Activated naive CD4-positive, alpha-beta T cell (primary cell): Measurements from ENCODE around the gene MROH9.

ENCODE experiments used
- DNase-seq, 4 experiments: peaks; one replicate each; lab custom pipeline; 2025; lab: John Stamatoyannopoulos, UW

MROH9 gene

GRCh38 chr1:170967042-170967910, 31.9 kb downstream of the MROH9 start:
- DNase-seq, result no peak

DNA sequence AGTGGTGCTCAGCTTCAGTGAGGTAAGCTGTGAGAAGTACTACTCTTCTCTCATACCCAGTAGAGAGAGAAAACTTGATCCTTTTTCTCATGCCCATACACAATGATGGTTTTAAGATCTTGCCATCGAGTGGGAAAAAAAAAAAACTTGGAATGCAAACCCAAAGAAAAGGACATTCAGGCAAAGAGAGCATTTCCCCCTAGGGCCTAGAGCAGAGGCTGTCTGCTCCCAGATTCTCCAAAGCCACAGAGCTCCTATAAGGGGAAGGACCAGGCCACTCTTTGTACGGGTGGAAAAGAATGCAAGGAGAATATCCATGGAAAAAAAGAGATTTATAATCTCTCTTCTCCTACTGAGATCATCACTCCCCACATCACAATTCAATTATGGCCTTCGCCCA, 34.9 kb downstream of the MROH9 start:
- DNase-seq, result no peak

- DNase-seq, result no peak
Measured at GRCh38 chr1:170978371-170978910, 43.1 kb downstream of the MROH9 start.

- DNase-seq, result no peak
Measured at GRCh38 chr1:170985406-170985805, 50.1 kb downstream of the MROH9 start.

GRCh38 chr1:170986901-170987300, 51.6 kb downstream of the MROH9 start:
- no peak for DNase-seq

DNA sequence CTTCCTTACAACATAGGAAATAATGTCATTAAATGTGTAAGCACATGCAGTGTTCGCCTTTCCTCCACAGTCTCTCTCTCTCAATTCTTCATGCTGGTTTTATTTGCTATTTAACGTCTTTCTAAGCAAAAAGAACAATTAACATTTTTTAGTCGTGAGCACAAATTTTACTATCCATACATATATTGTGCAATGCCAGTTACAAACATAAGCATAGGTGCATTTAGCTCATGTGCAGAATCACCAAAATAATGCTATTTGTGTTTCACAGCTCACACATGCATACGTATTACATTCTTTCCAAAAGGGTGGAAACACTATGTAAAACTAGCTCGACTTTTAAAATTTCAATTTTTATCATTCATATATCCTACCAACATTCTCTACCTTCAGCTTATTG, 52.1 kb downstream of the MROH9 start:
- no peak for DNase-seq

DNA sequence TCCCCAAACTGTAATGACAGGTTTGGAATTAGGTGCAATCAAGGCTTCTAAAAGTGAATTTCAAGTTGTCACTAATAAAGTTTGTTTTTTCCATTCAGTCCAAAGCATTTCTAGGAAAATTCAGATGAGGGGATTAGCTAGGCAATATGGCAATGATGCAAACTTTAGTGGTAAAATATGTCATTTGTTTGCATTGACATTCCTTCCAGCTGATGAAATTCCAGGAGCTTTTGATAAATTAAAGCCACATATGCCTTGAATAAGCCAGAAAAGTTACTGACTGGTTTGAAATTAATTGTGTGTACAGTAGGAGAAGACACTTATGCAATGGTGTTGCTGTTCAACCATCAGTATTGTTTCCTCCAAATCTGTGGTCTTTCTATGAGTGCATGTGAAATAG, 57.8 kb downstream of the MROH9 start:
- no peak for DNase-seq

DNA sequence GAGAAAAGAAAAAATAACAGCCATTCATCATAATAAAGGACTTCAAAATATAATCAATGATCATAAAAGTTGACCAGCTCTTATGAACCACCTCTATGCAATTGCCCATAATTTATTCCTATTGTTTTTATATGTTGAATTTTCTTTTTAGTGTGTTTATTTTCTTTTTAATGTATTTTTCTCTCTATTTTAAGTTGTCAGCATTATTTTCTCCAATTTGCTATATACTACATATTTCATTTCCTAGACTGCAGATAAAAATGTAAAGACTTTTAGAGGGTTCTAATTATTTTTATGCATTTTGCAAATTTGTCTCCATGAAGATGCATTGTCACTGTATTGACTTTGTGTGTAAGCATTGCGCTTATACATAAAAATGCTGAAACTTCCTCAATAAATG, 58.4 kb downstream of the MROH9 start:
- DNase-seq, result no peak

DNA sequence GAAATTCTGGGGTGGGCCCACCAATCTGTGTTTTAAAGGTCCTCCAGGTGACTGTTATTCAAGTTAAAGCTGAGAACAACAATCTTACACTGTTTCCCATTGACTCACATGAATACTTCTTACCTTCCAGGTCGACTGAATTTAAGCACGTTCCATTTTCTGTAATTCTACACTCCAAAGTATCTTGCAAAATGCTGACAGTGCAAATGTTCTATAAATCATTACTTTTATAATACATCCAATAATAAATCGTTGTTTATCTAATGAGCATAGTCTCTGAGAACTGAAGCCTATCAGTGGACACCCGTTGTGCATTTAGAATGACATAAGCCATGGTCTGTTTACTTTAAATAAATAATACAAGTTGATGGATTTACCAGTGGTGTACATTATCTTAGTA, 79.5 kb downstream of the MROH9 start:
- DNase-seq, result no peak

- DNase-seq, result no peak
Measured at GRCh38 chr1:171017426-171017825, 82.1 kb downstream of the MROH9 start.

DNA sequence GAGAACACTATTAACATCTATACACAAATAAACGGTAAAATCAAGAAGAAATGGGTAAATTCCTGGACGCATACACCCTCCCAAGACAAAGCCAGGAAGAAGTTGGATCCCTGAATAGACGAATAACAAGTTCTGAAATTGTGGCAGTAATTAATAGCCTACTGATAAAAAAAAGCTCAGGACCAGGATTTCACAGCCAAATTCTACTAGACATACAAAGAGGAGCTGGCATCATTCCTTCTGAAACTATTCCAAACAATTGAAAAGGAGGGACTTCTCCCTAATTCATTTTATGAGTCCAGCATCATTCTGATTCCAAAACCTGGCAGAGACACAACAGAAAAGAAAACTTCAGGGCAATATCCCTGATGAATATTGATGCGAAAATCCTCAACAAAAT, 84.6 kb downstream of the MROH9 start:
- no peak for DNase-seq

GRCh38 chr1:171032822-171033702, 97.7 kb downstream of the MROH9 start:
- DNase-seq, result no peak

- DNase-seq, result no peak
Measured at GRCh38 chr1:171037626-171038025, 102.3 kb downstream of the MROH9 start.

- no peak for DNase-seq
Measured at GRCh38 chr1:171038284-171038683, 103.0 kb downstream of the MROH9 start.

DNA sequence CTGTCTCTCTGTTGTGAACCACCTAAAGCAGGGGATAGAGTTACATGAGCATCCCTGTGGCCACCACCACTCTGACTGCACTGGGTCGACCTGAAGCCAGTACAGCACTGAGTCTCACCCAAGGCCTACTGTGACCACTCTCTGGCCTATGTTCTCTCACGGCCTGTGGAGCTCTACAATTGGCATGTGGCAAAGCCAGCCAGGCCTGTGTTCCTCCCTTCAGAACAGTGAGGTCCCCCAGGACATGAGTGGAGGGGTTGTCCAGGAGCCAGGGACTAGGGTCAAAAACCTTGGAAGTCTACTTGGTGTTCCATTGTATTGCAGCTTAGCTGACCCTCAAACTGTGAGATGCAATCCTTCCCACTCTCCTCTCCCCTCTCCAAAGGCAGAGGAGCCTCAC, 112.7 kb downstream of the MROH9 start:
- no peak for DNase-seq

- DNase-seq, result no peak
Measured at GRCh38 chr1:171052977-171053376, 117.6 kb downstream of the MROH9 start.

- no peak for DNase-seq
Measured at GRCh38 chr1:171055966-171056643, 120.8 kb downstream of the MROH9 start.

- no peak for DNase-seq
Measured at GRCh38 chr1:171061425-171062143, 126.2 kb downstream of the MROH9 start.

DNA sequence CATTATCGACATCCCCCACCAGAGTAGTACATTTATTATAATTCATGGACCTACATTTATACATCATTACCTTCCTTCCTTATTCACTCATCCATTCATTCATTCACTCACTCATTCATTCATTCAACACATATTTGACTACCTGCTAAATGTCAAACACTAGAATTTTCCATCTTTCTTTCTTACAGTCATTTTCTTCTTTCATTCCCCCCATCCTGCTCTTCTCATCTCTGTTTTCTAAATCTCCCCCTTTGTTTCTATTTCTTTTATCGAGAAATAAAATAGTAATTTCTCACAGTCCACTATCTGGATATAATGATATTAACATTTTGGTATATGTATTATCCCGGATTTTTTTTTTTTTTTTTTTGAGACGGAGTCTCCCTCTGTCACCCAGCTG, 127.6 kb downstream of the MROH9 start:
- no peak for DNase-seq

- DNase-seq, result no peak
Measured at GRCh38 chr1:171075041-171075440, 139.7 kb downstream of the MROH9 start.

DNA sequence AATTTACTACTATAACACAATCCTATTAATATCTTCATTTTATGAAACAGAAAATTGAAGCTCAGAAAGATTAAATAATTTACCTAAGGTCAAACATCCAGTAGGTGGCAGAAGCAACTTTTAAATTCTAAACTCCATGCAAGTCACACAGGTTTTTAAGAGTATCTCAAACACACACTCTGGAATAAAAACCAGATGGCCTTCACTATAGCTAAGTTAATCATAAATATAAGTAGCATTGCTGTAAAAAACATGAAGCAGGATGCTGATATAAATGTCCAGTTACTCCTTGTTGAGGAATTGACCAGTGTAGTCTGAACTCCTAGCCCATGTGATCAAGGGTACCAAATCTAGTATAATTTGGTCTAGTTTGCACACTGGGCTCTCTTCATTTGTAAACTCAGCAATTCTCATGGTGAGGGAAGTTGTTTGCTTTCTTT, 146.0 kb downstream of the MROH9 start:
- DNase-seq, result no peak
